HepG2 (cell line): ENCODE measurements around the gene APOBEC3B. TPM values are rescaled to one million over a fixed set of nuclear protein-coding genes. Genes with fewer than 3 reads are reported as not detected.

Experiments used
- ATAC-seq: fragments of 200-7000 bp; cut with Tn5 transposase; 3 replicates; pipeline ENCODE4 v1.9.1; 2020; ENCODE audit warnings: mild to moderate bottlenecking, moderate library complexity
- BruUV-seq: library from RNA; stranded (reverse); fragments of 400-500 nt; replicated peaks from 2 replicates; lab custom pipeline; 2021; lab: Mats Ljungman, UMichigan
- CTCF ChIA-PET: fragments of 300-600 bp; formaldehyde crosslinking; extraction: SDS; loops from one replicate; lab custom pipeline; 2021; ENCODE audit warnings: low total read pairs, inconsistent platforms, low intra/inter-chr PET ratio; lab: Yijun Ruan, JAX
- POLR2A ChIA-PET: fragments of 350-600 bp; sonication (Branson Sonifier 250); formaldehyde crosslinking; loops from one replicate; lab custom pipeline; 2020; ENCODE audit warnings: antibody characterized with exemption, inconsistent platforms; lab: Yijun Ruan, JAX
- DNase-seq: peaks from one replicate; pipeline ENCODE4 v3.0.0-alpha.2; 2015; ENCODE audit warnings: low spot score
- FAIRE-seq: peaks from 3 replicates; lab custom pipeline; 2011; peaks lifted over from hg19 to GRCh38; lab: Jason Lieb, UNC
- H2AFZ ChIP-seq: one replicate; pipeline ENCODE4 v1.6.1; 2011; ENCODE audit warnings: low read length, inconsistent platforms
- H3K27ac ChIP-seq: fragments of 300-600 bp; 3 replicates; pipeline ENCODE4 v1.8.0; 2011; ENCODE audit warnings: mixed run types, mild to moderate bottlenecking, mixed read lengths, low read length, inconsistent platforms; ENCODE audit not compliant: insufficient read depth; ENCODE audit errors: extremely low read length
- H3K27me3 ChIP-seq, 2 experiments: fragments of 200-600 bp in 1 of 2; 2 replicates in 1 of 2; 3 replicates in 1 of 2; pipeline versions ENCODE4 v1.6.0 to v1.8.0; 2011; ENCODE audit warnings: low read length in 2 of 2, mild to moderate bottlenecking in 2 of 2, moderate library complexity in 2 of 2, inconsistent platforms in 1 of 2; ENCODE audit not compliant: insufficient read depth in 2 of 2, control insufficient read depth in 1 of 2
- H3K36me3 ChIP-seq, 2 experiments: fragments of 200-600 bp in 1 of 2; replicated peaks in 1 of 2; 2 replicates in 1 of 2; 3 replicates in 1 of 2; pipeline versions ENCODE4 v1.5.1 to v1.8.0; 2011; ENCODE audit warnings: low read length in 2 of 2, inconsistent platforms in 1 of 2; ENCODE audit not compliant: insufficient read depth in 2 of 2, control insufficient read depth in 1 of 2
- H3K4me1 ChIP-seq: 2 replicates; pipeline ENCODE4 v1.5.1; 2012; ENCODE audit warnings: low read length, inconsistent platforms; ENCODE audit not compliant: insufficient read depth
- H3K4me2 ChIP-seq: 2 replicates; pipeline ENCODE4 v1.6.0; 2011; ENCODE audit warnings: low read depth, low read length, inconsistent platforms
- H3K4me3 ChIP-seq, 3 experiments: fragments of 200-600 bp in 1 of 3; sonication (generic), shearing (Covaris generic) in 1 of 3; replicated peaks in 1 of 3; 2 replicates each; pipeline ENCODE4 v1.5.1; 2011 to 2016; ENCODE audit warnings: low read length in 3 of 3, inconsistent platforms in 2 of 3, low read depth in 2 of 3, mild to moderate bottlenecking in 2 of 3, control low read depth in 1 of 3, mixed read lengths in 1 of 3; ENCODE audit not compliant: insufficient read depth in 1 of 3
- H3K79me2 ChIP-seq: one replicate; pipeline ENCODE4 v1.6.1; 2011; ENCODE audit warnings: low read length, inconsistent platforms; ENCODE audit not compliant: insufficient read depth
- H3K9ac ChIP-seq: 2 replicates; pipeline ENCODE4 v1.6.0; 2011; ENCODE audit warnings: mild to moderate bottlenecking, low read depth, low read length, inconsistent platforms; ENCODE audit not compliant: insufficient read depth
- H3K9me3 ChIP-seq: 2 replicates; pipeline ENCODE4 v1.5.1; 2012; ENCODE audit warnings: mild to moderate bottlenecking, low read length
- H4K20me1 ChIP-seq: 2 replicates; pipeline ENCODE4 v1.6.0; 2011; ENCODE audit warnings: inconsistent platforms, mild to moderate bottlenecking, low read length, moderate library complexity; ENCODE audit not compliant: insufficient read depth
- AKAP8 ChIP-seq: sonication (generic); formaldehyde crosslinking; IDR thresholded peaks from 2 replicates; pipeline ENCODE4 v1.5.1; 2020; ENCODE audit warnings: mild to moderate bottlenecking, missing genetic modification reagents
- ARID3A ChIP-seq: IDR thresholded peaks from 2 replicates; pipeline ENCODE4 v1.6.1; 2012; ENCODE audit warnings: low read depth, low read length, improper control_type of control experiment
- GFI1 ChIP-seq: sonication (generic); formaldehyde crosslinking; IDR thresholded peaks from 2 replicates; pipeline ENCODE4 v1.5.0; 2020; ENCODE audit warnings: missing genetic modification reagents, mild to moderate bottlenecking, borderline replicate concordance
- KDM4B ChIP-seq: sonication (generic); formaldehyde crosslinking; IDR thresholded peaks from 2 replicates; pipeline ENCODE4 v1.4.0; 2020; ENCODE audit warnings: missing genetic modification reagents
- PHB2 ChIP-seq: fragments of 450-650 bp; IDR thresholded peaks from 2 replicates; pipeline ENCODE4 v1.6.1; 2018; ENCODE audit not compliant: partially characterized antibody
- POGK ChIP-seq: sonication (generic); formaldehyde crosslinking; conservative IDR thresholded peaks from 2 replicates; pipeline ENCODE4 v1.8.0; 2022; ENCODE audit warnings: mild to moderate bottlenecking, moderate library complexity, missing genetic modification reagents
- ZNF362 ChIP-seq: sonication (generic); formaldehyde crosslinking; IDR thresholded peaks from 2 replicates; pipeline ENCODE4 v1.4.0; 2020; ENCODE audit warnings: missing genetic modification reagents, mild to moderate bottlenecking, borderline replicate concordance
- ZNF589 ChIP-seq: sonication (generic); formaldehyde crosslinking; conservative IDR thresholded peaks from 2 replicates; pipeline ENCODE4 v1.8.0; 2022; ENCODE audit warnings: mild to moderate bottlenecking, moderate library complexity, missing genetic modification reagents
- WGBS: methylation state at CpG from one replicate; pipeline ENCODE4 v1.1.6; 2017; ENCODE audit warnings: low lambda C conversion rate; 5-methylcytosine and 5-hydroxymethylcytosine counted together
- in situ Hi-C: cut with HindIII; loops from 2 replicates; pipeline ENCODE4 v1.10.0; 2017; ENCODE audit warnings: low pct_unique_long_range_greater_than_20kb; ENCODE audit not compliant: extremely low pct_ligation_motif_present
- intact Hi-C: fragments of 100-400 bp; cut with micrococcal nuclease; formaldehyde crosslinking; loops from one replicate; pipeline ENCODE4 v1.10.0; 2022; ENCODE audit not compliant: unreplicated experiment
- polyA plus RNA-seq, 8 experiments: library from polyadenylated mRNA; depleted of rRNA in 3 of 8; stranded (reverse) in 7 of 8; unstranded in 1 of 8; fragments of >200 nt; fragmentation: Illumina TruSeq in 4 of 8; extraction: Trizol in 4 of 8; gene quantifications; 2 replicates each; pipeline versions ENCODE4 v1.2.1 to v1.2.3, GENCODE V29; 2011 to 2016; ENCODE audit warnings: low read depth in 4 of 8, missing spikeins in 1 of 8, mixed read lengths in 1 of 8; ENCODE audit not compliant: insufficient read depth in 1 of 8
- total RNA-seq, 5 experiments: library from RNA; depleted of rRNA; stranded (reverse); fragments of >200 nt; fragmentation: Illumina TruSeq; extraction: Trizol; gene quantifications; 2 replicates each; pipeline ENCODE4 v1.2.3, GENCODE V29; 2016; ENCODE audit warnings: low read depth in 1 of 5

The APOBEC3B gene
- total and polyA plus RNA-seq, 2 of the 13 experiments (the other 11 are each of a cell fraction or from before 2014, with no cell fraction given): 6.7 to 8.8 TPM

- no peak for FAIRE-seq
- POLR2A ChIA-PET: no interaction called here
These were observed 46.1 kb downstream of the APOBEC3B start for GRCh38 chr22:39028281-39028680.

GRCh38 chr22:39029227-39029626, 47.1 kb downstream of the APOBEC3B start:
- Histone ChIP-seq H3K36me3 (no peaks in the 10 kb centered on the region), H3K4me3 (no peak overlapping the region), H3K27me3 (no peaks in the 10 kb centered on the region; a peak in 1 of 5 replicates), H3K79me2 (no peaks in the 10 kb centered on the region), H3K9me3 (no peaks in the 10 kb centered on the region), H3K9ac (no peak overlapping the region), H3K4me1 (peaks cover 12% of the 10 kb centered on the region), H4K20me1 (no peaks in the 10 kb centered on the region), H2AFZ (no peak overlapping the region), H3K27ac (no peak overlapping the region), H3K4me2 (no peak overlapping the region)
- ChIA-PET POLR2A (no interaction called here), CTCF (no interaction called here)
- in situ Hi-C loops: no loop called here
- ATAC-seq: no peak
- no peak for DNase-seq
- no TSS peak for BruUV-seq
- WGBS: 72% methylated on average over 13 of the region's 13 CpGs
- intact Hi-C loops: no loop called here
- FAIRE-seq: no peak
- TF ChIP-seq ARID3A (no peak), ZNF589 (no peak), POGK (CRISPR knock-in tag) (no peak), GFI1 (CRISPR knock-in tag) (no peak)

More at GRCh38 chr22:39028281-39028680, 46.1 kb downstream of the APOBEC3B start:
- ATAC-seq: no peak
- in situ Hi-C loops (no loop called here), intact Hi-C loops (no loop called here)
- no peak overlapping the region for H3K9ac ChIP-seq
- no peaks in the 10 kb centered on the region; a peak in 1 of 5 replicates for H3K27me3 ChIP-seq
- no peak overlapping the region for H2AFZ ChIP-seq
- BruUV-seq: no TSS peak
- no peak for DNase-seq
- H4K20me1 ChIP-seq: no peaks in the 10 kb centered on the region
- CTCF ChIA-PET: no interaction called here
- H3K4me3 ChIP-seq: no peak overlapping the region
- no peaks in the 10 kb centered on the region for H3K79me2 ChIP-seq
- peaks cover 12% of the 10 kb centered on the region for H3K4me1 ChIP-seq
- H3K4me2 ChIP-seq: no peak overlapping the region
- no peaks in the 10 kb centered on the region for H3K36me3 ChIP-seq
- 86% methylated on average over 11 of the region's 11 CpGs for WGBS
- H3K27ac ChIP-seq: no peak overlapping the region
- no peaks in the 10 kb centered on the region for H3K9me3 ChIP-seq
- TF ChIP-seq PHB2 (no peak), KDM4B (CRISPR knock-in tag) (no peak), ZNF362 (CRISPR knock-in tag) (no peak), AKAP8 (CRISPR knock-in tag) (no peak)
